Adrenal gland (tissue), 12 donors: ENCODE measurements around the gene TNXB. TPM values are rescaled to one million over a fixed set of nuclear protein-coding genes. Genes with fewer than 3 reads are reported as not detected.
A peak's percentile ranks its signal among the peaks of the same experiment; 100 is the strongest.
"Not testable (repeated sequence)": the region's sequence is repeated elsewhere in the genome, so short reads cannot be mapped to it uniquely, and the experiment has no call there.

ENCODE experiments used
- DNase-seq, 7 donors: peaks; one replicate each; pipeline ENCODE4 v3.0.0-alpha.2; 2019 to 2020
- H3K27ac ChIP-seq, 5 donors: fragments of 200-600 bp; sonication (generic) in 4 of 5; 1 replicate in 3 of 5; 2 replicates in 2 of 5; pipeline versions ENCODE4 v1.5.1 to v1.8.0; 2016 to 2020; ENCODE audit warnings: mild to moderate bottlenecking in 1 of 5
- H3K27me3 ChIP-seq: fragments of 200-600 bp; 2 replicates; pipeline ENCODE4 v1.8.0; 2021
- H3K36me3 ChIP-seq, 2 donors: fragments of 200-600 bp; replicated peaks in 1 of 2; 1 replicate in 1 of 2; 2 replicates in 1 of 2; pipeline versions ENCODE4 v1.5.1 to v1.8.0; 2018 to 2022
- H3K4me1 ChIP-seq, 2 donors: fragments of 200-600 bp; replicated peaks in 1 of 2; 1 replicate in 1 of 2; 2 replicates in 1 of 2; pipeline versions ENCODE4 v1.5.1 to v1.8.0; 2018 to 2021
- H3K4me3 ChIP-seq, 4 donors: fragments of 200-600 bp; sonication (generic) in 3 of 4; one replicate each; pipeline ENCODE4 v1.5.1; 2016 to 2018
- H3K9me3 ChIP-seq, 3 donors: fragments of 200-600 bp; sonication (generic) in 1 of 3; replicated peaks in 1 of 3; 1 replicate in 2 of 3; 2 replicates in 1 of 3; pipeline versions ENCODE4 v1.5.1 to v1.8.0; 2016 to 2021
- CTCF ChIP-seq, 6 experiments: fragments of 450-650 bp in 4 of 6; fragments of 200-600 bp in 2 of 6; sonication (generic) in 1 of 6; IDR thresholded peaks; 1 replicate in 5 of 6; 2 replicates in 1 of 6; pipeline versions ENCODE4 v1.5.1 to v1.8.0; 2016 to 2021; ENCODE audit warnings: antibody characterized with exemption in 6 of 6, mild to moderate bottlenecking in 2 of 6, moderate library complexity in 1 of 6
- POLR2A ChIP-seq, 2 donors: fragments of 450-650 bp; IDR thresholded peaks; one replicate each; pipeline ENCODE4 v1.6.1; 2017; ENCODE audit warnings: antibody characterized with exemption in 2 of 2, mild to moderate bottlenecking in 2 of 2, moderate library complexity in 1 of 2
- WGBS, 4 donors: extraction: QIAGEN DNeasy Blood & Tissue Kit in 2 of 4; methylation state at CpG; one replicate each; pipeline versions ENCODE4 v1.1.5 to v1.1.7; 2013 to 2017; 5-methylcytosine and 5-hydroxymethylcytosine counted together
- intact Hi-C, 2 donors: fragments of 100-400 bp; cut with DNase I; formaldehyde crosslinking; loops; one replicate each; pipeline versions ENCODE4 v1.14.1 to v1.15.0; 2022 to 2023
- polyA plus RNA-seq, 3 donors: library from polyadenylated mRNA; stranded (reverse); fragments of 200-250 nt in 2 of 3; fragments of 350-450 nt in 1 of 3; fragmentation: Illumina TruSeq in 1 of 3; extraction: RNeasy Lipid Tissue Mini Kit (QIAGEN cat#74804) in 1 of 3; gene quantifications; one replicate each; pipeline ENCODE4 v1.2.3, GENCODE V29; 2013 to 2014
- total RNA-seq, 9 donors: library from RNA; depleted of rRNA in 4 of 9; stranded (reverse); fragments of >200 nt in 4 of 9; fragments of 120-200 nt in 1 of 9; fragmentation: NEBNext Ultra II Directional in 1 of 9; extraction: Animal tissue kit (Norgen Biotek cat#: 25700) in 1 of 9; gene quantifications; one replicate each; pipeline versions ENCODE4 v1.1.0 to v1.2.4, GENCODE V29; 2013 to 2023
- donor health status: healthy with polysubstance abuse.
- donor health status: Bipolar disorder and iron deficiency.
- donor health status: DM: yes; HTN: yes; CAD: no.
- donor health status: DM: no; HTN: no; CAD: no.
- donor health status: DM: no; HTN: no; CAD: no.
- donor health status: DM: yes; HTN: yes; CAD: no.

TNXB gene
- total and polyA plus RNA-seq, 12 donors = 19.6 to 506 (median 213) TPM

- Histone ChIP-seq H3K4me1 (no peaks in the 10 kb centered on the region), H3K36me3 (no peaks in the 10 kb centered on the region), H3K9me3 (no peaks in the 10 kb centered on the region), H3K4me3 (no peak overlapping the region), H3K27me3 (no peaks in the 10 kb centered on the region), H3K27ac (peak overlapping the region in 1 of 5 donors; percentile 63)
- DNase-seq = no peak
- TF ChIP-seq POLR2A (IDR thresholded peaks at IDR 0.05) (no peak), CTCF (IDR thresholded peaks at IDR 0.05) (no peak)
- intact Hi-C loops = no loop called here
- 77 to 90% (median 83%) methylated on average over 15 to 24 of the region's 24 CpGs for WGBS, 4 donors
Measured at GRCh38 chr6:32069878-32070515, 39.1 kb downstream of the TNXB start.

GRCh38 chr6:32069460-32069859, 39.7 kb downstream of the TNXB start:
- no peaks in the 10 kb centered on the region for H3K27me3 ChIP-seq
- intact Hi-C loops = no loop called here
- DNase-seq = no peak
- no peaks in the 10 kb centered on the region for H3K36me3 ChIP-seq
- no peaks in the 10 kb centered on the region for H3K9me3 ChIP-seq
- H3K27ac ChIP-seq = no peak overlapping the region
- H3K4me1 ChIP-seq = no peaks in the 10 kb centered on the region
- 91 to 93% (median 92%) methylated on average over 14 to 17 of the region's 17 CpGs for WGBS, 4 donors
- H3K4me3 ChIP-seq = no peak overlapping the region
- TF ChIP-seq POLR2A (IDR thresholded peaks at IDR 0.05) (no peak), CTCF (IDR thresholded peaks at IDR 0.05) (no peak)

- H3K4me3 ChIP-seq = no peak overlapping the region
- H3K9me3 ChIP-seq = no peaks in the 10 kb centered on the region
- H3K27me3 ChIP-seq = no peaks in the 10 kb centered on the region
- no peak for TF ChIP-seq CTCF (IDR thresholded peaks at IDR 0.05)
- no peak for TF ChIP-seq POLR2A (IDR thresholded peaks at IDR 0.05)
- H3K27ac ChIP-seq = no peak overlapping the region
- WGBS, 4 donors = 88 to 91% (median 90%) methylated on average over 12 to 14 of the region's 14 CpGs
- no peaks in the 10 kb centered on the region for H3K36me3 ChIP-seq
- no peaks in the 10 kb centered on the region for H3K4me1 ChIP-seq
- no peak for DNase-seq
- intact Hi-C loops = no loop called here
Measured at GRCh38 chr6:32068867-32069266, 40.3 kb downstream of the TNXB start.

- H3K4me3 ChIP-seq, H3K27ac ChIP-seq, DNase-seq, H3K9me3 ChIP-seq, H3K27me3 ChIP-seq, H3K4me1 ChIP-seq, intact Hi-C loops, H3K36me3 ChIP-seq: not testable (repeated sequence)
- 88 to 90% (median 89%) methylated on average over 8 to 13 of the region's 13 CpGs for WGBS, 4 donors
Measured at GRCh38 chr6:32068315-32068714, 40.8 kb downstream of the TNXB start.

- intact Hi-C loops, H3K27ac ChIP-seq, DNase-seq, H3K27me3 ChIP-seq, H3K9me3 ChIP-seq, H3K4me3 ChIP-seq, H3K36me3 ChIP-seq, H3K4me1 ChIP-seq: not testable (repeated sequence)
- WGBS, 4 donors = 85 to 96% (median 90%) methylated on average over 9 to 19 of the region's 19 CpGs
Measured at GRCh38 chr6:32067521-32067920, 41.6 kb downstream of the TNXB start.
